ENCODE measurements around the gene PRRT2.
"Not testable (repeated sequence)": the region's sequence is repeated elsewhere in the genome, so short reads cannot be mapped to it uniquely, and the experiment has no call there.

PRRT2 gene

GRCh38 chr16:29790949-29791844 lies 20.8 kb upstream of the PRRT2 start:
- no peak for DNase-seq

DNA sequence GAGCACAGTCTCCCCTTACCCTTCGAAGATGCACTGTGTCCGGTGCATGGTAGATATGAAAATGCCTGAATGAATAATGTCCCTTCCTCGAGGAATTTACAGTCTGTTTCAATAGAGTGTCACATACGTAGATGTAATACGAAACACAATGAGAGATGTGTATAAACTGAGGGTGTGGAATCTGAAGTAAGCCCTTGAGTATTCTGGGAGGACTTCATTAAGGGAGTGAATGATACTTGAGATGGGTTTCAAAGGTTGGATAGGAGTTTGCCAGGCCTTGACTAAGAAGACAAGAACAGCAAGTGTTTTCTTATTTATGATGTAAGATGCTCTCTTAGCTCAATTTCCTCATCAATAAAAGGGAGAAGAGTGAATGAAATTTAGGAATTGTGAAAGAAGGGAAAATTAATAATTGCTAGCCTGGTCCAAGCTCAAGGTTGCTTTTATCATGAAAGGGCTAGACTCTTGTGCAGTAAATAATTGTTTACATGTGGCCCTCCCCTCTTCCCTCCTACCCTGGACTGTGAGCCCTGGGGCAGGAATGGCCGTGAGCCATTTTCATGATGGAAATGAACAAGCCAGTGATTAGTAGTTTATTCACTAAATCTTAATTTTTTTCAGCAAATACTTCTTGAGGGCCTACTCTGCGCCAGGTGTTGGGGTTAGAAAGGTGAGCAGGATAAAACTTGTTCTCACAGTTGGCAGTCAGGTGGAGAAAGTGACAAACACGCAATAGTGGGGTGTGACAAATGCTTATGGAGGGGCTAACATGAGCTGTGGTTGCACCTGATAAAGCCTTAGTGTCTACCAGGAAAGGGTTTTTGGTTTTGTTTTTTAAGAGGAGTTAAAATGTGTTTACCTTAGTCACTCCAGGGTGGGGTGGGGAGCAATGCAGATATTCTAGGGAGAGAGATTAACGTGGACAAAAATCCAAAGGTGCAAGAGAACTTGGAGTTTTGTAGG lies 19.9 kb upstream of the PRRT2 start:
- DNase-seq = no peak

GRCh38 chr16:29793153-29793552 lies 18.8 kb upstream of the PRRT2 start:
- not testable (repeated sequence) for DNase-seq

DNA sequence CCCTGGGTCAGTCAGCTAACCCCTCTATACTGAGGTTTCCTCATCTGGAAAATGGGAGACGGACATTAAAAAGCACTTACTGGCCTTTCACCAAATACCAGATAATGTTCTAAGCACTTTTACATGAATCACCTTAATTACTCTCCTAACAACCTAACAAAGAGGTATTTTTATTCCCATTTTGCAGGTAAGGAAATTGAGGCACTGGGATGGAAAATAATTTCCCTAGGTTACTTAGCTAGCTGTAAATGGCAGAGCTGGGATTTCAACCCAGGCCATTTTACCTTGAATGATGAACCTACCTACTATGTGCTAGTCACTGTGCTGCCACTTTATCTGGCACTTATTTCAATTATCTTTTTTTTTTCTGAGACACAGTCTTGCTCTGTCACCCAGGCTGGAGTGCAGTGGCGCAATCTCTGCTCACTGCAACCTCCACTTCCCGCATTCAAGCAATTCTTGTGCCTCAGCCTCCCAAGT lies 17.7 kb upstream of the PRRT2 start:
- no peak for DNase-seq

DNA sequence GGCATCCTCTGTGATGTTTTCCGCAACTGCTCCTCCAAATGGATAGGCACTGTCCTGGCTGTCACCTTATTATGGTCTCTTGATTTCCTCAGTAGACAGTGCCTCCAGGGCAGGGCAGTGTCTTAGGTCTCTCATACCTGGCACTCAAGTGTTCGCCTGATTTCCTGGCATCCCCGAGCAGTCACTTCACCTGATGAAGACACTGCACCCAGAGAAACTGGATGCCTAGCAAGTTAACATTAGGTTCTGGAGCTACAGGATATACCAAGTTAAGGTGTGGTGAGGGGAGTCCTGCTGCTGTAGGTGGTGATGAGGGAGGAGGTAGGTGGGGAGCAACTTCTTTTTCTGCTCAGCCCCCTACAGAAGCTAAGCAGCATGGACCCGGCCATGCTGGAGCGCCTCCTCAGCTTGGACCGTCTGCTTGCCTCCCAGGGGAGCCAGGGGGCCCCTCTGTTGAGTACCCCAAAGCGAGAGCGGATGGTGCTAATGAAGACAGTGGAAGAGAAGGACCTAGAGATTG lies 9.5 kb upstream of the PRRT2 start:
- no peak for DNase-seq

DNA sequence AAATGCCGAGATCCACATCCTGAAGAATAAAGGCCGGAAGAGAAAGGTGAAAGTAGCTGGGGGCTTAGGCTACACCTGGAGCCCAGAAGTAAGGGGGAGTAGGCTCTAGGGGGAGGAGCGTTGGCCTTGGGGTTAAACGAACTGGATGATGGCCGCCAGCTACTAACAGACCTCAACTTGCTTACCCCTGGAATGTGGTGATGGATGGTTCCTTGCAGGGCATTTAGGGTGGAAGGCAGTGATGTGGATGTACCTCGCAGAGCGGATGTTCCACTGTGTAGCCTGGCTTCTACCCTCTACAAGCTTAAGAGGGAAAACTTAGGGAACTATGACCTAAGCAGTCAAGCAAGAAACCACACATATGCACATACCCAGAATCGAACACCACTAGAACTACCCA lies 8.0 kb upstream of the PRRT2 start:
- no peak for DNase-seq

DNA sequence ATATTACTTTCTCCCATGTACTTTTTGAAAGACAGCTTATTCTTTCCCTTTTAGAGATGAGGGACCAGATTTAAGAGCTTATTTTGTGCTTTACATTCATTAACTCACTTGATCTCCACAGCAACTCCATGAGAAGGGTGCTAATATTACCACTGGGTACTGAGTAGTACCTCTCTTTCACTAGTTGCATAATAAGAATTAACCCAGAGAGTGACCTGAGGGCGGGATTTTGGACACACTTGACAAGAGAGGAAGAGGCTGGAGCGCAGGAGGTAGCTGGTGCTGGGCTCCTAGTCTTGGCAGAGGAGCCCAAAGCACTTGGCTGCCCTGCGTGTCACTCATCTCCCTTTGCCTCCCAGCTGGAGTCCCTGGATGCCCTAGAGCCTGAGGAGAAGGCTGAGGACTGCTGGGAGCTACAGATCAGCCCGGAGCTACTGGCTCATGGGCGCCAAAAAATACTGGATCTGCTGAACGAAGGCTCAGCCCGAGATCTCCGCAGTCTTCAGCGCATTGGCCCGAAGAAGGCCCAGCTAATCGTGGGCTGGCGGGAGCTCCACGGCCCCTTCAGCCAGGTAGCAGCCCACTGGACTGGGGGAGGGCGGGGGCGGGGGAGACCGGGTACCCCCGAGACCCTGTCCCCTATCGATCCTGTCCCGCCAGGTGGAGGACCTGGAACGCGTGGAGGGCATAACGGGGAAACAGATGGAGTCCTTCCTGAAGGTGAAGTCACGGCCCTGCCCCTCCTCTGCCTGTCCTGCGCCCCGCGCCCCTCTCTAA lies 7.3 kb upstream of the PRRT2 start:
- DNase-seq = peak in 1 of 6 experiments; percentile 49

DNA sequence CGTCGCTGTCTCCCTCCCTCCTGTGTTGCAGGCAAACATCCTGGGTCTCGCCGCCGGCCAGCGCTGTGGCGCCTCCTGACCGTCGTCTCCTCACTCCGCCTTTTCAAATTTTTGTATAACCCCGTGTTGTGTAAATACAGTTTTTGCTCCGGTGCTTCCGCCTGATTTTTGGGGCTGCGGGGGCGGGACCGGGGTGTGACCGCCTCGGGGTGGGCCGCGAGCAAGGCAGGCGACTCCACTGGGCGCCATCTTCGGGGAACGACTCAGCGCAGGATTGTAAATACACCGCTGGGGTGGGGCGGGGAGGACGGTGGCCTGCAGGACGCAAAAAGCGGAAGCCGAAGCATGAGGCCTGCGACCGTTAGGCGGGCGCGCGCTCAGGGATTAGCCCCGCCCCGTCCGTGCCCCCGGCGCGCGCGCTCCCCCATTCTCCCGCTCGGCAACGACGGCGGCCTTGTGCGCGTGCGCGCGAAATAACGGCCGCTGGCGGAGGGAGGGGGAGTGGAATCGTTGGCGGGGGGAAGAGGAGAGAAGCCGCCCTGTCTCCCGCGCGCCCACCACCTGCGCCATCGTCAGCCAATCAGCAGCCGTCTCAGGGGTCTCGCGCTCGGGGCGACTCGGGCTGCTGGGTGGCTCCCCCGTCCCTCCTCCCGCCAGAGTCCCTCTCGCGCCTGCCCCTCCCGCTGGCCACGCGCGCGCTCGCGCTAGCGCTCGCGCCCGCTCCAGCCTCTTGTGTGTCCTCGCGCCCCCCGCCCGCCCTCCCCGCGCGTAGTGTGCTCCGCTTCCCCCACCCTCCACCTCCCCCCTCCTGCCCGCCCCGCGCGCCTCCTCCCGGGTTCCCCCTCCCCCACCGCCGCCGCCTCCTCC lies 6.5 kb upstream of the PRRT2 start:
- DNase-seq = peak; percentile 96 to 98 (median 97)

DNA sequence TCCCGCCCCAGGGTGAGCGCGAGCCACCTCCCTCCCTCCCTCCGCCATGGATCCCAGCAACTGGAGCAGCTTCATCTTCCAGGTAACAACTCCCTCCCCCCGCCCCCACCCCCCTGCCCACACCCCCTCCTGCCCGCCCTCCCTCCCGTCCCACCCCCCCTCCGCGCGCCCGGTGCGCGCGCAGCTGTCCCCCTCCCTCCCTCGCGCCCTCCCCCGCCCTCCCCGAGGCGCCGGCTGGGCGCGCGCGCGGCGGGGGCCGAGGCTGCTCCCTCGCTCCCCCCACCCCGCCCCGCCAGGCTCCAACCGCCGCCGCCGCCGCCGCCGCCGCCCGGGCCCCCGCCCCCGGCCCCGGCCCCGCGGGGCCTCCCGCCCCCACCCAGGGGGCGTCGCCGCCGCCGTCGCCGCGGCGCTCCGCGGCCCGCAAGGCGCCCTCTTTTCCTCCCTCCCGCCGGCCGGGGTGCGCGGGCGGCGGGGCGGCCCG lies 5.9 kb upstream of the PRRT2 start, which contains the start of gene MAZ:
Gene MAZ (plus strand): TSS at position 431 of the 481 bp plus-strand sequence. CDS start 173 bp downstream, outside the sequence.
- DNase-seq = peak in 1 of 6 experiments; percentile 89

DNA sequence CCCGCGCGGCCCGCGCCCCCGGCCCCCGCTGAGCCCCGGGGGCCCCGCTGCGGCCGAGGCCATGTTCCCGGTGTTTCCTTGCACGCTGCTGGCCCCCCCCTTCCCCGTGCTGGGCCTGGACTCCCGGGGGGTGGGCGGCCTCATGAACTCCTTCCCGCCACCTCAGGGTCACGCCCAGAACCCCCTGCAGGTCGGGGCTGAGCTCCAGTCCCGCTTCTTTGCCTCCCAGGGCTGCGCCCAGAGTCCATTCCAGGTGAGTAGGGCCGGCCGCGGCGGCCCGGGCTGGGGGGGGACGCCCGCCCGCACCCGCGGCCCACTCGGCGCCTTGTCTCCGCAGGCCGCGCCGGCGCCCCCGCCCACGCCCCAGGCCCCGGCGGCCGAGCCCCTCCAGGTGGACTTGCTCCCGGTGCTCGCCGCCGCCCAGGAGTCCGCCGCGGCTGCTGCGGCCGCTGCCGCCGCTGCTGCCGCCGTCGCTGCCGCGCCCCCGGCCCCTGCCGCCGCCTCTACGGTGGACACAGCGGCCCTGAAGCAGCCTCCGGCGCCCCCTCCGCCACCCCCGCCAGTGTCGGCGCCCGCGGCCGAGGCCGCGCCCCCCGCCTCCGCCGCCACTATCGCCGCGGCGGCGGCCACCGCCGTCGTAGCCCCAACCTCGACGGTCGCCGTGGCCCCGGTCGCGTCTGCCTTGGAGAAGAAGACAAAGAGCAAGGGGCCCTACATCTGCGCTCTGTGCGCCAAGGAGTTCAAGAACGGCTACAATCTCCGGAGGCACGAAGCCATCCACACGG lies 5.2 kb upstream of the PRRT2 start:
- peak in 5 of 6 experiments; percentile 36 to 51 (median 48) for DNase-seq

GRCh38 chr16:29807426-29808218 lies 4.4 kb upstream of the PRRT2 start:
- peak; percentile 84 to 96 (median 91) for DNase-seq

GRCh38 chr16:29808219-29808900 lies 3.6 kb upstream of the PRRT2 start:
- DNase-seq = no peak

DNA sequence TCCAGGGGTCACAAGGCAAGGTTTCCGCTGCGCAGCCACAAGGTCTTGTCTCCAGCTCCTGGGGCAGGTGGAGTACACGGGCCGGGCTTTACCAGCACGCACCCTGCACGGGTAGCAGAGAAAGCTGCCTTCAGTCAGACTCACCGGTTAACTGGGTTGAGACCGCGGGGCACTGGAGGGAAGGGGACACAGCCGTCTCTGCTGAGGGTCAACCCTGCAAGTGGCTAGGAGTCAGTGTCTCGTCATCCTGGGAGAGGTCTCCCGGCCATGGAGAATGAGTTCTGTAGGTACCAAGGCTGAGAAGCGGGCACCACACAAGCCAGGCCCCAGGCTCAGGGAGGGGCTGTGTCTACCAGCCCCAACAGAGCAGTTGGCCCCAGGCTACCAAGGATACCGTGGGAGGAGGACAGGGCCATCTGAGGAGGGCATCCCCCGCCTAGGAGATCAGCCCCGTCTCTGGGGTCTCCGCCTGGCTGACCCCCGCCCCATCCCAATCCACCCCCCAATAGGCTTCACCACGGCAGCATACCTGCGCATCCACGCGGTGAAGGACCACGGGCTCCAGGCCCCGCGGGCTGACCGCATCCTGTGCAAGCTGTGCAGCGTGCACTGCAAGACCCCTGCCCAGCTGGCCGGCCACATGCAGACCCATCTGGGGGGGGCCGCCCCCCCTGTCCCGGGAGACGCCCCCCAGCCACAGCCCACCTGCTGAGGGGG lies 2.8 kb upstream of the PRRT2 start:
- DNase-seq = no peak

DNA sequence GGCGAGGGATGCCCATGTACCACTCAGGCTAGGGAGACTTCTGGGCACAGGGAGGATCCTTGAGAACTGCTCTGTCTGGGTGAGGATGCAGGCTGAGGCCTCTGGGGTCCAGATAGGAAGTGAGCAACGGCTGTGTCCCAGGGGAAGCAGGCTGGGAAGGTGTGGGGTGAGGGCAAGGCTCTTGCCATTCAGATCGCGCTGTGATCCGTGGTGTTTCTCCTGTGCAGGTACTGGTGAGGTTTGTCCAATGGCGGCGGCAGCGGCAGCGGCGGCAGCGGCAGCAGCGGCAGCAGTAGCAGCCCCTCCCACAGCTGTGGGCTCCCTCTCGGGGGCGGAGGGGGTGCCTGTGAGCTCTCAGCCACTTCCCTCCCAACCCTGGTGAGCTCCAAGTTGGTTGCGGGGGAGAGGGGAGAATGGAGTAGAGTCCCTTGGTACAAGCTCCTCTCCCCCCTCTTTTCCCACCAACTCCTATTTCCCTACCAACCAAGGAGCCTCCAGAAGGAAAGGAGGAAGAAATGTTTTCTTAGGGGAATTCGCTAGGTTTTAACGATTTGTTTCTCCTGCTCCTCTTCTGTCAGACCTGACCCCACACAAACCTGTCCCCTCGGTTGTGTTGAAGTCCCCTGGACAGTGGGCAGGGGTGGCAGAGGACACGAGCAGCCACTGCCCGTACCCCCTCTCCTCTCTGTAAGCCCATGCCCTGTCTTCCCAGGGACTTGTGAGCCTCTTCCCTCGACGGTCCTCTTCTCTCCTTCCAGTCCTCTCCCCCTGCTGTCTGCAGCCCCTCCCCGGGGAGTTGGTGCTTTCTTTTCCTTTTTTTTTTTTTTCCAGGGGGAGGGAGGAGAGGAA lies 1.9 kb upstream of the PRRT2 start:
- peak in 4 of 6 experiments; percentile 15 to 33 (median 24) for DNase-seq

DNA sequence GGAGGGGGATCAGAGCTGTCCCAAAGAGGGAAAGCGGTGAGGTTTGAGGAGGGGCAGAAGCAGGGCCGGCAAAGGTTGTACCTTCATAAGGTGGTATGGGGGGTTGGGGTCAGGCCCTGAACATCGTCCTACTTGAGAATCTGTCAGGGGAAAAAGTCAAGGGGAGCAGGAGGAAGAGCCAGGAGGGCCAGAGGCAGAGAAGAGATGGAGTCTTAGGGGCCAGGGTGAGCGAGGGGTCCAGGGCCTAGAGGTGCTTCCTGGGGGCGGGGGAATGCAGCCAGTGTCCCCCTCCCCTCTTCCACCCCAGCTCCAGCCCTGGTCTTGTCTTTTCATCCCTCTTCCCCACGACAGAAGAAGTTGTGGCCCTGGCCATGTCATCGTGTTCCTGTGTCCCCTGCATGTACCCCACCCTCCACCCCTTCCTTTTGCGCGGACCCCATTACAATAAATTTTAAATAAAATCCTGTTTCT lies 1.3 kb upstream of the PRRT2 start:
- DNase-seq = no peak

- DNase-seq = peak; percentile 38 to 69 (median 57)
Measured at GRCh38 chr16:29811170-29811895, 660 bp upstream of the PRRT2 start.

All from stimulated activated naive CD4-positive, alpha-beta T cell (primary cell).